Measurements from ENCODE around the gene GPHA2. TPM values are rescaled to one million over a fixed set of nuclear protein-coding genes. Genes with fewer than 3 reads are reported as not detected.

The GPHA2 gene
- total and polyA plus RNA-seq, 10 of the 15 experiments (the other 5 are each of a cell fraction or from before 2014, with no cell fraction given) = not detected

DNA sequence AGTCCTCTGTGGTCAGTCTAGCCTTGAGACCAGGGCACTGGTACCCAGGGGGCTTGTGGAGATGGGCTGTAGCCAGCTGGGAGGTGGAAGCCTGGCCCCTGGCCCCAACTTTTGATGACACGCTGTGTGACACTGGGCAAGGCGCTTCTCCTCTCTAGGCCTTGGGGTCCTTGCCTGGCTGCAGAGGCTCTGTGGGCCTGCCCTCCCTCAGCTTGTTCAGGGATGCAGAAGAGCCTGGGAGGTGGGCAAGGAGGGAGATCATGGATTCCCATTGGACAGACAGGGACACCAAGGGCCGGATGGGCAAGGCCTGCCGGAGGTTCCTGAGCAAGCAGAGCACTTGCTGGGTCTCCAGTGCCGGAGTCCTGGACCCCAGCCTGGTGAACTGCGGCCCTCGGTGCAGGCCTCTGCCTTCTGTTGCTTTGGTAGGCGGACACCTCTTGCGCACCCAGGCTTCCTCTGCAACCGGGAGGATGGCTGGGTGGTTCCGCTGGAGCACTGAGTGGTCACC is 12.5 kb downstream of the GPHA2 start (continued):
- TF ChIP-seq, protein P1, sequence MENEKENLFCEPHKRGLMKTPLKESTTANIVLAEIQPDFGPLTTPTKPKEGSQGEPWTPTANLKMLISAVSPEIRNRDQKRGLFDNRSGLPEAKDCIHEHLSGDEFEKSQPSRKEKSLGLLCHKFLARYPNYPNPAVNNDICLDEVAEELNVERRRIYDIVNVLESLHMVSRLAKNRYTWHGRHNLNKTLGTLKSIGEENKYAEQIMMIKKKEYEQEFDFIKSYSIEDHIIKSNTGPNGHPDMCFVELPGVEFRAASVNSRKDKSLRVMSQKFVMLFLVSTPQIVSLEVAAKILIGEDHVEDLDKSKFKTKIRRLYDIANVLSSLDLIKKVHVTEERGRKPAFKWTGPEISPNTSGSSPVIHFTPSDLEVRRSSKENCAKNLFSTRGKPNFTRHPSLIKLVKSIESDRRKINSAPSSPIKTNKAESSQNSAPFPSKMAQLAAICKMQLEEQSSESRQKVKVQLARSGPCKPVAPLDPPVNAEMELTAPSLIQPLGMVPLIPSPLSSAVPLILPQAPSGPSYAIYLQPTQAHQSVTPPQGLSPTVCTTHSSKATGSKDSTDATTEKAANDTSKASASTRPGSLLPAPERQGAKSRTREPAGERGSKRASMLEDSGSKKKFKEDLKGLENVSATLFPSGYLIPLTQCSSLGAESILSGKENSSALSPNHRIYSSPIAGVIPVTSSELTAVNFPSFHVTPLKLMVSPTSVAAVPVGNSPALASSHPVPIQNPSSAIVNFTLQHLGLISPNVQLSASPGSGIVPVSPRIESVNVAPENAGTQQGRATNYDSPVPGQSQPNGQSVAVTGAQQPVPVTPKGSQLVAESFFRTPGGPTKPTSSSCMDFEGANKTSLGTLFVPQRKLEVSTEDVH (IDR thresholded peaks at IDR 0.05; ENCODE audit: low read depth, partially characterized antibody) = no peak
- TF ChIP-seq ZNF207 (IDR thresholded peaks at IDR 0.05; ENCODE audit: borderline replicate concordance) (no peak), KLF5 (IDR thresholded peaks at IDR 0.05; ENCODE audit: partially characterized antibody) (no peak), CREB1 (IDR thresholded peaks at IDR 0.05; ENCODE audit: low read depth) (no peak), TARDBP (IDR thresholded peaks at IDR 0.05; ENCODE audit: borderline replicate concordance) (no peak), NFYA (IDR thresholded peaks at IDR 0.05; ENCODE audit: borderline replicate concordance, low read depth, low read length) (no peak)

GRCh38 chr11:64921384-64921783 is 14.3 kb downstream of the GPHA2 start:
- 57% methylated on average over 3 of the region's 3 CpGs for WGBS (ENCODE audit: insufficient coverage, insufficient replicate concordance, low lambda C conversion rate, missing lambda C conversion rate)
- POLR2A ChIA-PET = no interaction called here
- TF ChIP-seq, protein P2, sequence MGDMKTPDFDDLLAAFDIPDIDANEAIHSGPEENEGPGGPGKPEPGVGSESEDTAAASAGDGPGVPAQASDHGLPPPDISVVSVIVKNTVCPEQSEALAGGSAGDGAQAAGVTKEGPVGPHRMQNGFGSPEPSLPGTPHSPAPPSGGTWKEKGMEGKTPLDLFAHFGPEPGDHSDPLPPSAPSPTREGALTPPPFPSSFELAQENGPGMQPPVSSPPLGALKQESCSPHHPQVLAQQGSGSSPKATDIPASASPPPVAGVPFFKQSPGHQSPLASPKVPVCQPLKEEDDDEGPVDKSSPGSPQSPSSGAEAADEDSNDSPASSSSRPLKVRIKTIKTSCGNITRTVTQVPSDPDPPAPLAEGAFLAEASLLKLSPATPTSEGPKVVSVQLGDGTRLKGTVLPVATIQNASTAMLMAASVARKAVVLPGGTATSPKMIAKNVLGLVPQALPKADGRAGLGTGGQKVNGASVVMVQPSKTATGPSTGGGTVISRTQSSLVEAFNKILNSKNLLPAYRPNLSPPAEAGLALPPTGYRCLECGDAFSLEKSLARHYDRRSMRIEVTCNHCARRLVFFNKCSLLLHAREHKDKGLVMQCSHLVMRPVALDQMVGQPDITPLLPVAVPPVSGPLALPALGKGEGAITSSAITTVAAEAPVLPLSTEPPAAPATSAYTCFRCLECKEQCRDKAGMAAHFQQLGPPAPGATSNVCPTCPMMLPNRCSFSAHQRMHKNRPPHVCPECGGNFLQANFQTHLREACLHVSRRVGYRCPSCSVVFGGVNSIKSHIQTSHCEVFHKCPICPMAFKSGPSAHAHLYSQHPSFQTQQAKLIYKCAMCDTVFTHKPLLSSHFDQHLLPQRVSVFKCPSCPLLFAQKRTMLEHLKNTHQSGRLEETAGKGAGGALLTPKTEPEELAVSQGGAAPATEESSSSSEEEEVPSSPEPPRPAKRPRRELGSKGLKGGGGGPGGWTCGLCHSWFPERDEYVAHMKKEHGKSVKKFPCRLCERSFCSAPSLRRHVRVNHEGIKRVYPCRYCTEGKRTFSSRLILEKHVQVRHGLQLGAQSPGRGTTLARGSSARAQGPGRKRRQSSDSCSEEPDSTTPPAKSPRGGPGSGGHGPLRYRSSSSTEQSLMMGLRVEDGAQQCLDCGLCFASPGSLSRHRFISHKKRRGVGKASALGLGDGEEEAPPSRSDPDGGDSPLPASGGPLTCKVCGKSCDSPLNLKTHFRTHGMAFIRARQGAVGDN (IDR thresholded peaks at IDR 0.05) = no peak
- no peak for TF ChIP-seq CHD4 (IDR thresholded peaks at IDR 0.05)
- TF ChIP-seq RAD21 (IDR thresholded peaks at IDR 0.05; ENCODE audit: insufficient read depth, low read depth, low read length) = no peak
- no peak for TF ChIP-seq FOS (IDR thresholded peaks at IDR 0.05; ENCODE audit: borderline replicate concordance, extremely low read depth, insufficient read length)
- TF ChIP-seq, protein P3, sequence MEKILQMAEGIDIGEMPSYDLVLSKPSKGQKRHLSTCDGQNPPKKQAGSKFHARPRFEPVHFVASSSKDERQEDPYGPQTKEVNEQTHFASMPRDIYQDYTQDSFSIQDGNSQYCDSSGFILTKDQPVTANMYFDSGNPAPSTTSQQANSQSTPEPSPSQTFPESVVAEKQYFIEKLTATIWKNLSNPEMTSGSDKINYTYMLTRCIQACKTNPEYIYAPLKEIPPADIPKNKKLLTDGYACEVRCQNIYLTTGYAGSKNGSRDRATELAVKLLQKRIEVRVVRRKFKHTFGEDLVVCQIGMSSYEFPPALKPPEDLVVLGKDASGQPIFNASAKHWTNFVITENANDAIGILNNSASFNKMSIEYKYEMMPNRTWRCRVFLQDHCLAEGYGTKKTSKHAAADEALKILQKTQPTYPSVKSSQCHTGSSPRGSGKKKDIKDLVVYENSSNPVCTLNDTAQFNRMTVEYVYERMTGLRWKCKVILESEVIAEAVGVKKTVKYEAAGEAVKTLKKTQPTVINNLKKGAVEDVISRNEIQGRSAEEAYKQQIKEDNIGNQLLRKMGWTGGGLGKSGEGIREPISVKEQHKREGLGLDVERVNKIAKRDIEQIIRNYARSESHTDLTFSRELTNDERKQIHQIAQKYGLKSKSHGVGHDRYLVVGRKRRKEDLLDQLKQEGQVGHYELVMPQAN (conservative IDR thresholded peaks at IDR 0.05) = no peak
- TF ChIP-seq FOXM1 (IDR thresholded peaks at IDR 0.05; ENCODE audit: low read depth, low read length) = no peak
- TF ChIP-seq NR2F1 (conservative IDR thresholded peaks at IDR 0.05) = no peak
- no peak for TF ChIP-seq SUPT20H (IDR thresholded peaks at IDR 0.05; ENCODE audit: borderline replicate concordance, control insufficient read depth, low read depth, low read length)
- TF ChIP-seq EED (IDR thresholded peaks at IDR 0.05; ENCODE audit: low read depth) = no peak
- TF ChIP-seq MXI1 (IDR thresholded peaks at IDR 0.05; ENCODE audit: low read depth, low read length) = no peak

More at GRCh38 chr11:64921384-64921783, 14.3 kb downstream of the GPHA2 start:
- in situ Hi-C loops (cut with MboI) (no loop called here), intact Hi-C loops (cut with micrococcal nuclease; ENCODE audit: unreplicated experiment) (no loop called here)
- Histone ChIP-seq H3K4me3 (no peak overlapping the region), H3K9me3 (replicated peaks; ENCODE audit: control insufficient read depth, insufficient read depth, low read length) (no peaks in the 10 kb centered on the region), H3K4me1 (ENCODE audit: control insufficient read depth, insufficient read depth, low read length) (peaks cover 5% of the 10 kb centered on the region), H3K79me2 (ENCODE audit: control insufficient read depth, insufficient read depth, low read length) (peaks cover 6% of the 10 kb centered on the region), H3K27me3 (replicated peaks in 1 of 2; ENCODE audit: control insufficient read depth in 2 of 2, insufficient read depth in 2 of 2, low read length in 1 of 2) (no peaks in the 10 kb centered on the region), H3K36me3 (ENCODE audit: control insufficient read depth in 2 of 2, insufficient read depth in 2 of 2, low read length in 1 of 2) (no peaks in the 10 kb centered on the region), H3K27ac (ENCODE audit: control insufficient read depth, insufficient read depth) (no peak overlapping the region), H3K9ac (ENCODE audit: control insufficient read depth, insufficient read depth, low read length) (no peak overlapping the region), H2AFZ (ENCODE audit: control insufficient read depth, low read depth, low read length) (no peak overlapping the region), H3K4me2 (ENCODE audit: control insufficient read depth, insufficient read depth) (no peak overlapping the region), H4K20me1 (ENCODE audit: control insufficient read depth, insufficient read depth) (no peaks in the 10 kb centered on the region)
- BruUV-seq (replicated peaks) = no TSS peak
- no peak for DNase-seq (ENCODE audit: low read depth, low spot score)
- SMC1A ChIA-PET (ENCODE audit: uncharacterized antibody, unreplicated experiment) = no interaction called here
- no peak for ATAC-seq
- RAD21 ChIA-PET (ENCODE audit: unreplicated experiment) = no interaction called here
- no peak for FAIRE-seq
- CTCF ChIA-PET = no interaction called here

Data from GM12878 (cell line).